GM19025 (cell line): Measurements from ENCODE around the gene GPRC5D.

Source experiments
- ATAC-seq: cut with Tn5 transposase; IDR thresholded peaks from one replicate; pipeline ENCODE4 v1.9.1; 2021; ENCODE audit warnings: mild to moderate bottlenecking, low read depth, moderate library complexity; ENCODE audit not compliant: unreplicated experiment

GPRC5D gene

DNA sequence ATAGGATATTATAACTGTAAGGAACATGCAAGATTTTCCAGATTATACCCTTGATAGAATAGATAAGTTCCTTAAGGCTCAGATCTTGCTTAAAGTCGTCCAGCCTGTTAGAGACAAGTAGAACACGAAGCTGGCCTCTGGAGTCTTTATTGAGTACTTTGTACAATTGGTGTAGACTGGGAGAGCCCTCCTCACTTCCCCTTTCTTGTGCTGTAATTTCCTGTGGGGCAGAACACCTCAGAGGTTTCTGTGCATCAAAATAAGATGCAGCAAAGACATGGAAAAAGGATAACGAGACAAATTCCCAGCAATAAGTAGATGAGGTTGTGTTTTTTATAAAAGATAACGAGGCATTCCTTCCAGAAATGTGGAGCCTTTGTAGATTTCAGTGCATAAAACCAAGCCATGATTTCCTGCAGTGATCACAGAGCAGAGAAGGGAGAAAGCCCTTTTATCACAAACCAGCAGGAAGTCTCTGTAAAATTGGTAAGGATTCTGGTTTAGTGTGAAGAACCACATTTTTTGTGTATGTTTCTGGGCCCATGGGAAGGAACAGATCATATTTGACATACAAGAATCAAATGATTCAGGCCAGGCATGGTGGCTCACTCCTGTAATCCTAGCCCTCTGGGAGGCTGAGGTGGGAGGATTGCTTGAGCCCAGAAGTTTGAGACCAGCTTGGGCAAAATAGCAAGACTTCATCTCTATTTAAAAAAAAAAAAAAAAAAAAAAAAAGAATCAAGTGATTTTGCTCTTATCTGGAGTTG lies 42.6 kb downstream of the GPRC5D start:
- no peak for ATAC-seq

DNA sequence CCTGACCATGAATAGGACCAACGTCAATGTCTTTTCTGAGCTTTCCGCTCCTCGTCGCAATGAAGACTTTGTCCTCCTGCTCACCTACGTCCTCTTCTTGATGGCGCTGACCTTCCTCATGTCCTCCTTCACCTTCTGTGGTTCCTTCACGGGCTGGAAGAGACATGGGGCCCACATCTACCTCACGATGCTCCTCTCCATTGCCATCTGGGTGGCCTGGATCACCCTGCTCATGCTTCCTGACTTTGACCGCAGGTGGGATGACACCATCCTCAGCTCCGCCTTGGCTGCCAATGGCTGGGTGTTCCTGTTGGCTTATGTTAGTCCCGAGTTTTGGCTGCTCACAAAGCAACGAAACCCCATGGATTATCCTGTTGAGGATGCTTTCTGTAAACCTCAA lies 43.3 kb downstream of the GPRC5D start:
- no peak for ATAC-seq

- no peak for ATAC-seq
Measured at GRCh38 chr12:12908252-12908651, 43.7 kb downstream of the GPRC5D start.

- ATAC-seq: no peak
Measured at GRCh38 chr12:12907552-12907951, 44.4 kb downstream of the GPRC5D start.

DNA sequence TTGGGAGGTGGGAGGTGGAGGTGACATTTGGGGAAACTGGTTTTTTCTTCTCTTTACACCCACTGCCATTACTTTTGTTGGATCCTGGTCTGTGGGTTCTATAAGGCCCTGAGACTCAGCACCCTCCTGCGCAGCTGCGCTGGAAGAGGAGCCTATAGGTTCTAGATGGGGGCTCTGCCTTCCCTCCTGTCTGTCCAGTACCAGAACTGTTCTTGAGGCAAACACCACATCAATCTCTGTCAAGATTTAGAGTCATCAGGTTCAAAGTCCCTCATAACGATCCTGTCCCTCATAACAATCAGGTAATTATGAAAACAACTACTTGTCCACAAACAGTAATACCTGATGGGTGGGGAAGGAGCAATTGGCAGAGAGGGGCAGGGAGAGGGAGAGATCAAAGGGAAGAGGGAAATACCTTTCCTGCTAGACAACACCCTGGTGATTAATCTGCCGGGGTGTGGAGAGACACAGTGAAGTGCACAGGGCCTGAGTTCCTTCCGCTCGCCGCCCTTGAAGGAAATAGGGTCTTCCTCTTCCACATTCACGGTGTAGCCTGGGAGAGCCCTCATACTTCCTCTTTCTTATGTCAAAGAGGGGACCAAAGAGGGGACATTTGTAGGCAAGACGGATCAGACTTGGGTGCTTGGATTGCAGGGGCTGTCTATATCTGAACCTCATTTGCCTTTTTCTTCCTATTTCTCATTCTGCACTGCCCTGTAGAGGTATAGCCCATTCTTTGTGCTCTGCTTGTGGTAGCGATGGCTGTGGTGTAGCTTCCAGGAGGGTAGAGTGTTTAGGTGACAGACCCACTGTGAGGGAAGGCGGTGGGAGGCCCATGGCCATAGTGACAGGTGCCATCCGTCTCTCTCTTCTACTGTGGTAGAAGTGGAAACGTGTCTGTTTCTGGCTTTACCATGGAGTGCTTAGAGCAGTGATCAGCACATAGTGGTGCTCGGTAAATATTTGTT lies 48.0 kb downstream of the GPRC5D start:
- no peak for ATAC-seq

- ATAC-seq: no peak
Measured at GRCh38 chr12:12902036-12902435, 49.9 kb downstream of the GPRC5D start.

GRCh38 chr12:12901158-12901791 lies 50.7 kb downstream of the GPRC5D start:
- no peak for ATAC-seq

GRCh38 chr12:12900786-12901157 lies 51.2 kb downstream of the GPRC5D start:
- ATAC-seq: no peak

DNA sequence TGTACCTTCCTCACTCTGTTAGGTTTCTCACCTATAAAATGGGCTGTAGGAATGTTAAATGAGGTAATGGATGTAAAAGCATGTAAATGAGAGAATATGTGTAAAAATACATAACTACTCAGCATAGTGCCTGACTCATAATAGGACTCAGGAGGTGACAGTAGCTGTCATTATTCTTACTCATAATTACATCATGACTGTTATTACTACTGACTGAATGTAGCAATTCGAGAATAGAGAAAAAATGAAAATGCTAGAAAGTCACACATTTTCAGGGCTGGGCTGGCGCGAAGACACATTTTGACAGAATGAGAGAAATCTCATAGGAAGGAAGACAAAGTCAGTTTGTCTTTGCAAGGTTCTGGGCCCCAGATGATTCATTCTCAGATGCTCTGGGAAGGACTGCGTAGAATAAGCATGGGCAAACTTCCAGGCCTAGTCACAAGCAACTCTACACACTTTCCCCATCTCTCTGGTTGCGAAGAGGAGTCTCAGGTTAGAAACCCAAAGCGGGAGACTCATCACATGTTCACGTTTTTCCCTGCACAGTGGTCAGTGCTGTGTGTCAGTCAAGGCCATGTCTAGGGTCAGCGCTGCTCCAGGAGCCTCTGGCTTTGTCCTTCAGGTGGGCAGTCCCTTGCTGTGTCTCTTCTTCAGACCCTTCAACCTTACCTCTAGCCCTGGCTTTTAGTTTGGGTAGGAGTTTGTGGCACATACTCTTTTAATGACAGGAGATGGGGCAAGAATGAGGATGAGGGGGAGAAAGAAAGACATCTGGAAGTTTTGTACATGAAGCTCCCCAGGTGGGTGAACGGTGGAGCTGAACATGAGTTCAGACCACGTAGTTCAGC lies 52.2 kb downstream of the GPRC5D start:
- ATAC-seq: peak; percentile 75

GRCh38 chr12:12898911-12899511 lies 53.0 kb downstream of the GPRC5D start:
- ATAC-seq: no peak

DNA sequence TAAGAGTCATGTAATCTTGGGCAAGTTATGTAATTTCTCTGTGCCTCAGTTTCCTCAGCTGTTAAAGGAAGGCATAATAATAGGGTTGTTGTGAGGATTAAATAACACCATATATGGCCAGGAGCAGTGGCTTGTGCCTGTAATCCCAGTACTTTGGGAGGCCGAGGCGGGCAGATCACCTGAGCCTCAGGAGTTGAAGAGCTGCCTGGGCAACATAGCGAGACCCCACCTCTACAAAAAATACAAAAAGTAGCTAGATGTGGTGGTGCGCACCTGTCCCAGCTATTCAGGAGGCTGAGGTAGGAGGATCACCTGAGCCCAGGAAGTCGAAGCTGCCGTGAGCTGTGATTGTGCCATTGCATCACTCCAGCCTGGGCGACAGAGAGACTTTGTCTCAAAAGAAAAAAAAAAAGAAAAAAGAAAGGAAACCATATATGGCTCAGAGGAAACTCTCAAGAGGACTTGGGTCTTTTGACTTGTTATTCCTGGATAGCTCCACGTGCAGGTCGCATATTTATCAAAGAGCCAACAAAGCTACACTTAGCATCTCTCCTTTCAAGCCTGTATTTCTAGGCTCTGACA lies 53.7 kb downstream of the GPRC5D start:
- no peak for ATAC-seq

DNA sequence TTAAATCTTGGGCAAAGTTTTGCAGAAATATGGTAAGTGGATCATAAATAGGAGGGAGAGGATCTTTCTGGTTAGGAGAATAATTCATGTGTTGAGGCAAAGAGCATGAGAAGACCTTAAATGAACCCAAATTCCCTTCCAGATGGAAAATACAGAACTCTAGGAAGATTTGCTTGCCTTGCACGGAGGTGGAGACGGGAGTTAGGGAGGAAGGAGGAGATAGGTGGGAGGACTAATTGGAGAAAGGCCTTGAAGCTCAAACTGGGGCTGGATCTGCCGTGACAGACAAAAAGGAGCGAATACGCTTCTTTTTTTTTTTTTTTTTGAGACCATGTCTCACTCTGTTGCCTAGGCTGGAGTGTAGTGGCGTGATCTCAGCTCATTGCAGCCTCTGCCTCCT lies 54.7 kb downstream of the GPRC5D start:
- ATAC-seq: no peak

- ATAC-seq: no peak
Measured at GRCh38 chr12:12896260-12896659, 55.7 kb downstream of the GPRC5D start.

DNA sequence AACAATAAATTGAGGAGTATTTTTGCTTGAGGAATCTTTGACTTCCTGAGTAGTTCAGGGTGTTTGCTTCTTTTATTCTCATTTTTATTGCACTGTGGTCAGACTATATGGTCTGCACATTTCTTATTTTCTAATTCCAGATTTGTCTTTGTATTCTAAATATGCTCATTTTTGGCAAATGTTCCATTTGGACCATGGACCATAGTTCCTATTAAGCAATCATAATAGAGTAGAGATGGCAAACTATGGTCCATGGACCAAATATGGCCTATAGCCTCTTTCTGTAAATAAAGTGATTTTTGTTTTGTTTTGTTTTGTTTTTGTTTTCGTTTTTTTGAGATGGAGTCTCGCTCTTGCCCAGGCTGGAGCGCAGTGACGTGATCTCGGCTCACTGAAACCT lies 58.5 kb downstream of the GPRC5D start:
- ATAC-seq: no peak

GRCh38 chr12:12892681-12893141 lies 59.3 kb downstream of the GPRC5D start:
- no peak for ATAC-seq

GRCh38 chr12:12891881-12892355 lies 60.1 kb downstream of the GPRC5D start:
- no peak for ATAC-seq

- ATAC-seq: no peak
Measured at GRCh38 chr12:12891080-12891880, 60.7 kb downstream of the GPRC5D start, which contains the start of gene GPRC5A. TSS of gene GPRC5A (plus strand) at chr12:12891562. CDS start at chr12:12908250, 16,688 bp downstream.
